Stimulated activated naive CD4-positive, alpha-beta T cell (primary cell): ENCODE measurements around the gene RETSAT.
"Not testable (repeated sequence)": the region's sequence is repeated elsewhere in the genome, so short reads cannot be mapped to it uniquely, and the experiment has no call there.

Experiments used
- DNase-seq, 6 experiments: peaks; one replicate each; lab custom pipeline; 2025; lab: John Stamatoyannopoulos, UW

RETSAT gene

DNA sequence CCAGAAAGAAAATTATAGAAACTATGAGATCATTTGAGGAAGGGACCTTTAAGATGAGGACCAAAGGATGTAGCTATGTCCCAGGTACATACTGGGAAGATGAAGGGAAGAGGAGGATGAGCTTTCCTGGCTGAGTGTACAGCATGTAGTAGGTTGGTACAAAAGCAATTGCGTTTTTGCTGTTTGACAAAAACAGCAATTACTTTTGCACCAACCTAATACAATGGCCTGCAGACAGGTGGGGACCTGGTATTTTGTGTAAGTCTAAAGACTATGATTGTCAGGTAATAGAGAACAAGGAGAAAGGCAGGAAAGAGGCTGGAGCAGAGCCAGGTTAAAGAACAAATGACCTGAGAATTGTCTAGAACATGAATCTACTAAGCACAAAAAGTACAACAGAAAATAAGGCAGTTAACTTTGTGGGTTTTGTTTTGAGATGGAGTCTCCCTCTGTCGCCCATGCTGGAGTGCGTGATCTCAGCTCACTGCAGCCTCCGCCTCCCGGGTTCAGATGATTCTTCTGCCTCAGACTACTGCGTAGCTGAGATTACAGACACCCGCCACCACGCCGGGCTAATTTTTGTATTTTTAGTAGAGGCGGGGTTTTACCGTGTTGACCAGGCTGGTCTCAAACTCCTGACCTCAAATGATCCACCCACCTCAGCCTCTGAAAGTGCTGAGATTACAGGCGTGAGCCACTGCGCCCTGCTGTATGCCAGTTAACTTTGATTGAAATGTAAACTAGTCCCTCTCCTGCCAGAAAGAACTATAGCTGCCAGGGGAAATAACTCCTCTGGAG is 23.3 kb downstream of the RETSAT start:
- DNase-seq = no peak

DNA sequence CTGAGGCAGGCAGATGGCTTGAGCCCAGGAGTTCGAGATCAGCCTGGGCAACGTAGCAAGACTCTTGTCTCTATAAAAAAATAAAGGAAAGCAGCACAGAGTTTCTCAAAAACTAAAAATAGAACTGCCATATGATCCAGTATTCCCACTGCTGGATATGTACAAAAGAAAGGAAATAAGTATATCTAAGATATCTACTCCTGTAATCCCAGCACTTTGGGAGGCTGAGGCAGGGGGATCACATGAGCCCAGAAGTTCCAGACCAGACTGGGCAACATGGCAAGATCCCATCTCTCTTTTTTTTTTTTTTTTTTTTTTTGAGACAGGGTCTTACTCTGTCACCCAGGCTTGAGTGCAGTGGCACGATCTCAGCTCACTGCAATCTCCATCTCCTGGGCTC is 24.6 kb downstream of the RETSAT start:
- not testable (repeated sequence) for DNase-seq

DNA sequence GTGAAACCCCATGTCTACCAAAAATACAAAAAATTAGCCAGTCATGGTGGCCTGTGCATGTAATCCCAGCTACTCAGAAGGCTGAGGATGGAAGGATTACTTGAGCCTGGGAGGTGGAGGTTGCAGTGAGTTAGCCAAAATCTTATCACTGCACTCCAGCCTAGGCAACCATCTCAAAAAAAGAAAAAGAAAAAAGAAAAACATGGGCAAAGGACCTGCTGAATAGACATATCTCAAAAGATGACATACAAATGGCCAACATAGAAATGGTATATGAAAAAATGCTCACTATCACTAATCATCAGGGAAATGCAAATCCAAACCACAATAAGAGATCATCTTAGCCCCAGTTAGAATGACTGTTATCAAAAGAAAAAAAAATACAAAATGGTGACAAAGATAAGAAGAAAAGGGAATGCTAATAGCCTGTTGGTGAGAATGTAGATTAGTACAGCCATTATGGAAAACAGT is 25.1 kb downstream of the RETSAT start:
- no peak for DNase-seq

DNA sequence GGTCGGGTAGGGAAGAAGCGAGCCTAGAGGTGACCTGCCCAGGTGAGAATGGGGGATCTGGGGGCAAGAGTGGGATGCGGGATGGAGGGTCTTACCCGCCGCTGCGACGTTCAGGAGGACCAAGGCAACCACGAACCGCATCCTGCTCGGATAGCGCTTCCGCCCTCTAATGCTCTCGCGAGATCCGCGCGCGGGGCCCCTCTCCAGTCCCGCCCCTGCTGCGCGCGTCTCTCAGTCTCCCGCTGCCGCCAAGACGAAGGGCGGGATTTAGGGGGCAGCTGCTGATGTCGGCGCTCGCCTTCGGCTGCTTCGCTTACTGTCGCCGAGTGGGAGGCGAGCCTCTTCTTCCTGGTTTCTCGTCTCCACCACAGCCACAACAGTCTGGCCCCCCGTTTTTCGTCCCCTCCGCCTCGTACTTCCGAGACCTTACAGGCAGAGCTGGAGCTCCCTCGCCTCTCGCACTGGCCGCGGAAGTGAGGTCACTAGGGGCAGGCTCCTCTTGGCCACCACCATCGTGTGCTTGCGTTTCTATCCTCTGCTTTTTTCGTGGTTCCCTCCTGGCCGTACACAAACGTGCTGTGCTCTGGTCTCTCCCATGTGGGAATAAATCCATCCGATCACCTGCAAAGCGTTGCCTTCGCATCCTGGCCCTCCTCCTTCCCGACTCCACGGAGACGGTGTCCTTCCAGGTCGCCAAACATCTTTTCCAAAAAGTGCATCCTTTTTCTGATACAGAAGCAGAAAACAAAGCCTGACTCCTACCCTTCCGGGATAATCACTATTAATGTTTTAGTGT is 26.3 kb downstream of the RETSAT start, which contains the start of gene TGOLN2:
Gene TGOLN2, minus strand, starts transcription at position 168 of the 796 bp plus-strand sequence. Its CDS starts 27 bp downstream, at position 141.
- DNase-seq = peak; percentile 86 to 95 (median 92)

DNA sequence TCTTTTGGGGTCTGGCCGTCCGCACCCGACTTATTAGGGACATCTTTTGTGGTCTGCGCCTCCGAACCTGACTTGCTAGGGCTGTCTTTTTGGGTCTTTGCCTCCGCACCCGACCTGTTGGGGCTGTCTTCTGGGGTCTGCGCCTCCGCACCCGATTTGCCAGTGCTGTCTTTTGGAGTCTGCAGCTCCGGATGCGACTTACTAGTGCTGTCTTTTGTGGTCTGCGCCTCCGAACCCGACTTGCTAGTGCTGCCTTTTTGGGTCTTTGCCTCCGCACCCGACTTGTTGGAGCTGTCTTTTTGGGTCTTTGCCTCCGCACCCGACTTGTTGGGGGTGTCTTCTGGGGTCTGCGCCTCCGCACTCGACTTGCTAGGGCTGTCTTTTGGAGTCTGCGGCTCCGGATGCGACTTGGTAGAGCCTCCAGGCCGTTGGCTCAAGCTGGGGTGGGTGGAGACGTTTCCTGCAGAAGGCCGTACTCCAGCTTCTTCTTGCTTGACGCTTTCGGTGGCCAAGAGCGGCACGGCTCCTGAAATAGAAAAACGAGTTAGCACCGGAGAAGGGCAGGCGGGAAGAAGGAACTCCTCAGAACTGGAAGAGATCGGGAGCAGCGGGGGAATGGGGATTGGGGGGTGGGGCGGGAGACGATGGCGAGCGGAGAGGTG is 27.0 kb downstream of the RETSAT start:
- peak; percentile 50 to 80 (median 68) for DNase-seq

DNA sequence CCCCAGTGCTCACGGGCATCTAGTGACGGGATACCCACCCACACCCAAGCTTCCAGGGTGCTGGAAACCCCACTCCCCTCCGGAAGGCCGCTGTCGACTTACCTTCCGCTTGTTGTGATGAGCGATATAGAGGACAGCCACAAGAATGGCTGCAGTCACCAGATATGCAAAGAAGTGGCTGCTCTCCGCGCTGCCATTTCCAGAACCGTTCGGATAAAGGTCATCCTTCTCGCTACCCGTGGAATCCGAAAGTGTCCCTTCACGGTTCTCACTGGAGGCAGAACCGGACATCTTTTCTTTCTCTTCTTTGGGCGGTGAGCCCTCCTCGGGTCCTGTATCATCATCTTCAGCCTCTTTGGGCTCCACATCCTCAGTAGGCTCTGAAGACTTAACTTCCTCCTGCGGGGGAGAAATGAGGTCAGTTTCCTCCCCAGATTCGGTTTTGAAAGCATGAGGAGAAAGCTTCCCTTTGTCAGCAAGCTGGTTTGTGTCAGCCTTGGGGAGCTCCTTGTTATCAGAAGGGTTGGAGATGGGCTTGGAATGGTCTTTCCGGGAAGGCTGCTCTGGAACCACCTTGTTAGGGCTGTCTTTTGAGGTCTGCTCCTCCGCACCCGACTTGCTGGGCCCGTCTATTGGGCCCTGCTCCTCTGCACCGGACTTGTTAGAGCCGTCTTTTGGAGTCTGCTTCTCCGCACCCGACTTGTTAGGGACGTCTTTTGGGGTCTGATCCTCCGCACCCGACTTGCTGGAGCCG is 27.7 kb downstream of the RETSAT start:
- peak in 5 of 6 experiments; percentile 26 to 63 (median 49) for DNase-seq

DNA sequence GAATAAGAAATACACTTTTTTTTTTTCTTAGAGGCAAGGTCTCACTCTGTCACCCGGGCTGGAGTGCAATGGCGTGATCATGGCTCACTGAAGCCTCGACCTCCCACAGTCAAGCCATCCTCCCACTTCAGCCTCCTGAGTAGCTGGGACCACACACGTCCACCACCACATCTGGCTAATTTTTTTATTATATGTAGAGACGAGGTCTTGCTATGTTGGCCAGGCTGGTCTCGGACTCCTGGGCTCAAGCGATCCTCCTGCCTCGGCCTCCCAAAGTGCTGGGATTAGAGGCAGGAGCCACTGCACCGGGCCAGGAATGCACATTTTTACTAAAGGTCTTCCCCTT is 28.9 kb downstream of the RETSAT start:
- DNase-seq = no peak

DNA sequence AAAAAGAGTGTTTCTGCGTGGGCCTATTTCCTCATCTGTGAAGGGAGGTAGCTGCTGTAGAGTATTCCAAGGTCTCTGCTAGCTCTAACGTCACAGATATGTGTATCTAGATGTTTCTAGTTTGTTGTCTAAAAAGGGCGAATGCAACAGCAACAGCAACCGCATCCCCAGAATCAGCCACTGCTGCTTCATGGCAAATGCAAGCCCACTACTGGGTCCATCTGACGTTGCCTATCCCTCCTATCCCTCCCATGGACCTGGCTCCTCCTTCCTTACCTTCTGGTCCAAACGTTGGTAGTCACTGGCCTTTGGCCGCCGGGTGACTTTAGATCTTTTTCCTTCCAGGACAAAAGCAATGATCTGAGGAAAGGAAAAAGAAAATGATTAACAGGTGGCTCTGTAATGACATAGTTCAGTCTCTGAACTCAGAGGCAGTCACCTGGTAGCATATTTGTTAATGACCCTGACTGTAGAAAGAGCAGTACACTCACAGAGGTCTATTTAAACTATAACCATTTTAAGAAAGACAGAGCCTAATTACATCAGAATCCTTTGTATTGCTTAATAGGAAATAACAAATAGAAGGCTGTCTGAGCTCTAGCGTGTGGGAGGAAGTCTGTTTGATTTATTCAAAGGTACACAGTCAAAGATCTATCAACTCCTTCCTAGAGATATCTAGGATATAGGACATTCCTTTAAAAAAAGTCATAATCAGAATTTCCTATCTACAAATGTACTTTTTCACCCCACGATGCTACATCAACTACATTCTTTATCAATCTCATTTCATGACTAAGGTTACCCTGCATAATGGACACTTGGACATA is 29.5 kb downstream of the RETSAT start:
- peak in 3 of 6 experiments; percentile 15 to 23 (median 19) for DNase-seq

DNA sequence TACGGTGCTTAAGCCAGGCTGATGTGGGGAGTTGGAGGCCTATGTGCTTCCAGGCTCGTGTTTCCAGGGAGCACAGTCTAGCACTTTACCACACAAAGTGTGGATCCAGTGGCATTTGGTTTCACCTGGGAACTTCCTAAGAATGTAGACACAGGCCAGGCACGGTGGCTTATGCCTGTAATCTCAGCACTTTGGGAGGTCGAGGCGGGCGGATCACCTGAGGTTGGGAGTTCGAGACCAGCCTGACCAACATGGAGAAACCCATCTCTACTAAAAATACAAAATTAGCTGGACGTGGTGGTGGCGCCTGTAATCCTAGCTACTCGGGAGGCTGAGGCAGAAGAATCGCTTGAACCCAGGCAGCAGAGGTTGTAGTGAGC is 30.4 kb downstream of the RETSAT start:
- not testable (repeated sequence) for DNase-seq

DNA sequence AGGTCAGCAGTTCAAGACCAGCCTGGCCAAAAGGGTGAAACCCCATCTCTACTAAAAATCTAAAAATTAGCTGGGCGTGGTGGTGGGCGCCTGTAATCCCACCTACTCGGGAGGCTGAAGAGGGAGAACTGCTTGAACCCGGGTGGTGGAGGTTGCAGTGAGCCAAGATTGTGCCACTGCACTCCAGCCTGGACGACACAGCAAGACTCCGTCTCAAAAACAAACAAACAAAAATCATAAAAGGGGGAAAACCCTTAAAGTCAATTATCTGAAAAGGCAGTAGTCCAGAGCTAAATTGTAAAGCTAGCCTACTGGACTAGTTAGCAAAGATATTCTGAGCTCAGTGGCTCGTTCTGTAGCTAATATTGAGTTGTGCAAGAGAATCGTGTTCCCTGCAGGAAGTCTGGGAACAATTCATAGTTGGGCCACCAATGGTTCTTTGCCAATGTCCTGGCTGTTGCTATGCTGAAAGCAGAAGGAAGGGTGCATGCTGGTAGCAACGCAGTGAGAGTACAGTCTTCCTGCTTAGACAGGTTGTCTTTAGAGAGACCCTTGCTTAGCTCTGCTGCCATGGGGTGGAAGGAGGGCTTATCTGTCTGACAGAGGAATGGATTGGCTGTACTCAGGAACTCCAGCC is 30.9 kb downstream of the RETSAT start:
- DNase-seq = no peak

DNA sequence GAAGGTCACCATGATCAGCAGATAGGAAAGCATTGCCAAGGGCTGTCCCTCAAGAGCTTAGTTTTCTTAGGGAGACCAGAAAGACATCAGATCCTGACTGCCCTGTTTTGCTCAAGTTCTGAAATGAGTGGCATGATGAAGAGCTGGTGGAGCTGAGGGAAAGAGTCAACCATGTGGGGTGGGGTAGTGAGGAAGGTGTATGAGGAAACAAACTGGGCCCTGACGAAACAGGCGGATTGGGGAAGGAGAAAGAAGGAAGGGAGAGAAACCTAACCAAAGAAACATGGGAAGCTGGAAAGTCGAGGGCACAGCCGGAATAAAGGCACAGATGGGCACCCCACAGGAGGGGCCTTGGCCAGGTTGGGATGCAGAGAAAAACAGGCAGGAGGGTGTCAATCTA is 34.5 kb downstream of the RETSAT start:
- DNase-seq = no peak

DNA sequence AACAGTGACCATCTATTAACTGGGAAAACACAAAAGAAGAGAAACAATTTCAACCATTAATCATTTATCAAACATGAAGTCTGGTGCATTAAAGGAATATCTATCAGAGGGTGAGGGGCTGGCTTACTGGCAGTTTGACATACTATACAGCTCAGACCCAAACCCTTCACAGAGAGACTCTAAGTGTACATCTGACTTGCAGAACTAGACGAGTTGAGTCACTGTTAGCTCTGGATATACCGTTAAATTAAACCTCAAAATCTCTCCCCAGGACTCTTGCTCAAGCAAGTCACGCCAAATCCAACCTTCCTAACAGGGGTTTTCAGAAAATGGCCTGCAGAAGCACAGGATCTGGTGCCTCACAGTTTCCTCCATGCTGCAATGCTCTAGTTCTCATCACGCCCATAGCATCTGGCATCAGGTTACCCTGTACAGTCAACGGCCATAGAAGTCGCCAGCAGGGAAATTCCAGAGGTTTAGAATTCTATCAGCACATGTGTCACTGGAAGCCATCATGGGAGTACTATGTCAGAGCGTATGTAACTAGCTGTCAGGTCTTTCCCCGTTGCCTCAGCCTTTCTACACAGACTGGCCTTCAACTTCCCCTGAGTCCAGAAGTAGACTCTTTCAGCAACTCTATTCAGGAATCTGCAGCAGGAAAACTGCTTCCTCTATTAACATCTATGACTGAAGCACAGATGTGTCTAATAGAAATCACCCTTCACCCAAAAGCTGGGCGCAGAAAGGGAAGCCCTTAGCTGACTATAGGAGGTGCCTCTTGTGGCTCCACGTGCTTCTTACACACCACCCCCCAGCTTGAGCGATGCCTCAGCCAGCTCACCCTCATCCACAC is 35.9 kb downstream of the RETSAT start:
- DNase-seq = no peak

DNA sequence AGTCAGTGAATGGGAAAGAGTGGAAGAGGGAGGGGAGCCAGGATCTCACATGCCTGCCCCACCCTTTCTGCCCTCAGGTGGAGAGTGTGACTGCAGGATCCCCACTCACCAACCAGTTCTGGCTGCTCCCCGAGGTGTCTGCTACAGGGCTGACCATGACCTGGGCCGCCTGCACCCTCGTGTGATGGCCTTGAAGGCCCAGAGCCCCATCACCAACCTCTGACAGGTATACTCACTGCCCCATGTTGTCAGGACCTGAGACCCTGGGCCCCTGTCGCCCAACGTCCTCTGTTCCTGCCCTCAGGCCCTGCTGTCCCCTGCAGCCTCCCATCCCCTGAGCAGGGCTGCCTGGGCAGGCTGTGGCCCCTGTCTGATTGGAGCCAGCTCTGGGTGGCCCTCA is 38.4 kb downstream of the RETSAT start:
- not testable (repeated sequence) for DNase-seq

DNA sequence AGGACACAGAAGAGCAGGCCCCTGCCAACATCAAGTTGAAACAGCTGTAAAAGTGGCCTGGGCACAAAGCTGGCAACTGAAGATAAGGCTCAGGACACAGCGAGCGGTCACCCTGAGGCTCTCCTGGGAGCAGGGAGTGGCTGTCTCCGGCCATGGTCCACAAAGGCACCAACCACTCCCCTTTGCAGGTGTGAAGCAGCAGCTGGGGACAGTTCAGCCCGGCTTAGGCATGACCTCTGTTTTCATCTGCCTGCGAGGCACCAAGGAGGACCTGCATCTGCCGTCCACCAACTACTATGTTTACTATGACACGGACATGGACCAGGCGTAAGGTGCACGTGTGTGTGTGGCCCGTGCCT is 39.5 kb downstream of the RETSAT start:
- no peak for DNase-seq

DNA sequence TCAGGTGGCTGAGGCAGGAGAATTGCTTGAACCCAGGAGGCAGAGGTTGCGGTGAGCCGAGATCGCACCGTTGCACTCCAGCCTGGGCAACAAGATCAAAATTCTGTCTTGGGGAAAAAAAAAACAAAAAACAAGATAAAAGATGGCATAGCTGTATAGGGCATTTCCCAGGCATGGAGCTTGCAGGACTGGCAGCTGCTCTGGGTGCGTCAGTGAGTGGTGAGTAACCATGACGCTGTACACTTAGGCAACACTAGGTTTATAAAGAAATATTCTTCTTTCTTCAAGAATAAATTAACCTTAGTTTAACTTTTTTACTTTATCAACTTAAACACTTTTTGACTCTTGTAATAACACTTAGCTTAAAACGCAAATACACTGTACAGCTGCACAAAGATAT is 41.9 kb downstream of the RETSAT start:
- no peak for DNase-seq

DNA sequence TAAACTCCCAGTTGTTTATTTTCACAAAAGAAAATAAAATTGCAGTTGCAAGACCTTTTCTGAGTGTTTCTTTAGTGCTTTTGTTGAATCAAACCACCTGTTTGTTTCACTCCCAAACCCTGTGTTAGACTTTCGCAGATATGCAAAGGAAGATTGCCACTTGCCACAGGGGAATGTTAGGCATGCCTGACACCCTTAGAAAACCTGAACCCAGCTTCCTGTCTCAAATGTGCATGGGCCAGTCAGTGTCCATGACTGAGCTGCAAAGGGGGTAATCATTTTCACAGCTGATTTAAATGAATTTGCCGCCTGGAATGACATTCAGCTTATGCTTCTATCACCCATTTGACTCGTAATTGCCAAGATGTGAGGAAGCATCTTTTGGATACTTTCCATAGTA is 44.0 kb downstream of the RETSAT start:
- DNase-seq = no peak

DNA sequence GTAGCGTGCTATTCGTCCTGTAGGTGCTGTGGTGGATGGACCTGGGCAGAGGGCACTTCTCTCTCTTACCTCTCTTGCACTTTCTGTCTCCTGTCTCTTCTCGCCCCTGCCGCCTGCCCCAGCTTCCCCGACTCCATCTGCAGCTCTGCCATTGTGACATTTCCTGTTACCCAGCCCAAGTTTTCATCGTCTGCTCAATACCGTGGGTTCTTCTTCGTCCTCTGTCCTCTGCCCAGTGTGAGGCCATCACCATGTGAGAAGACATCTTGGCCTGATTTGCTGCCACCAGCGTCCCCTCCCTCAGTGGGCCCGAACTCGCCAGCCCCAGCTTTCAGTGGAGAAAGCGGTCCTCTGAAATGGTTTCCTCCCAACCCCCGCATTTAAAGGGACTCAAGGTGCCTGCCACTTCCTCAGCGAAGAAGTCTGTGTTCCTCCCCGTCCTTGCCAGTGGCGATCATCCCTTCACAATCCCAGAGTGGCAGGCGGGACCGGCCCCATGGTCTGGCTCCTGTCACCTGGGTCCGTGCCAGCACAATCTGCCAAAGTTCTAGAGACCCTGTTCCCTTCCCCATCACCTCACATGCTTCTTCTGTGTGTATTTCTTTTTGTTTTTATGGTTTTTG is 44.5 kb downstream of the RETSAT start:
- DNase-seq = peak in 3 of 6 experiments; percentile 45 to 55 (median 48)

DNA sequence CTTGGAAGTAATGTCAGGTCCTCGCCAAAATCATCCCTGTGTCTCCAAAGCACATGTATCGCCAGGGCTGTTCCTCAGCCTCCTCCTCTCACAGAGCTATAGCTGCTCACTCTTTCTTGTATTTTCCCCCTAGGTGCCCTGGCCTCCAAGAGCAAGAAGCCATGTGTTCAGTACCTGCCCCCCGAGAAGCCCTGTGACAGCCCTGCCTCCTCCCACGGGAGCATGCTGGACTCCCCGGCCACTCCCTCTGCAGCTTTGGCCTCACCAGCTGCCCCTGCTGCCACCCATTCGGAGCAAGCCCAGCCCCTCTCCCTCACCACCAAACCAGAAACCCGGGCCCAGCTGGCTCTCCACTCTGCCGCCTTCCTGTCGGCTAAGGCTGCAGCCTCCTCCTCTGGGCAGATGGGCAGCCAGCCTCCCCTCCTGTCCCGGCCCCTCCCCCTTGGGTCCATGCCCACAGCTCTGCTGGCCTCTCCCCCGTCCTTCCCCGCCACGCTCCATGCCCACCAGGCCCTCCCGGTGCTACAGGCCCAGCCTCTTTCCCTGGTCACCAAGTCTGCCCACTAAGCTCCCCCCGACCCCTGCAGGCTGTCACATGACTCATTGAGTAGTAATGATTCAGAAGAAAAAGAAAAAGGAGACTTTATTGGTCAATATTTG is 45.3 kb downstream of the RETSAT start:
- DNase-seq = no peak

DNA sequence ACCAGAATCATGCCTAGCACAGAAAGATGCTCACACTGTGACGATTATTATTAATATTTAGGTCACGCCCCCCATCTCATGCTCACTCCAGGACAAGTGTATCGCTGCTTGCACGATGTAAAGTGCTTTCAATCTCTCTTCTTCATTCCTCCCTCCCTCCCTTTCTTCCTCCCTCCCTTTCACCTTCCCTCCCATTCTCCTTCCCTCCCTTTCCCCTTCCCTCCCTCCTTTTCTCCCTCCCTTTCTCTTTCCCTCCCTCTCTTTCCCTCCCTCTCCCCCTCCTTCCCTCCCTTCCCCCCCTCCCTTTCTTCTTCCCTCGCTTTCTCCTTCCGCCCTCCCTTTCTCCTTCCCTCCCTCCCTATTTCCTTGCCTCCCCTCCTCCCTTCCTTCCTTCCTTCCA is 46.1 kb downstream of the RETSAT start:
- no peak for DNase-seq
